Right lobe of liver (tissue), 4 donors: Measurements from ENCODE around the gene S100A16.

Source experiments
- CTCF ChIP-seq, 4 donors: fragments of 200-600 bp in 3 of 4; fragments of 450-650 bp in 1 of 4; IDR thresholded peaks; one replicate each; pipeline versions ENCODE4 v1.5.1 to v1.8.0; 2016 to 2022; ENCODE audit warnings: antibody characterized with exemption in 4 of 4, mild to moderate bottlenecking in 2 of 4
- POLR2A ChIP-seq: fragments of 450-650 bp; IDR thresholded peaks from one replicate; pipeline ENCODE4 v1.6.1; 2017; ENCODE audit warnings: antibody characterized with exemption, mild to moderate bottlenecking
- donor health status: DM: no; HTN: no; CAD: no.
- donor health status: DM: no; HTN: no; CAD: no.
- donor health status: DM: no; HTN: yes; CAD: no.

- no peak for TF ChIP-seq POLR2A
- TF ChIP-seq CTCF (IDR thresholded peaks at IDR 0.05), result peak in 1 of 4 donors; percentile 38
Measured at GRCh38 chr1:153627715-153628626, 15.0 kb upstream of the S100A16 start, which contains the start of gene S100A1.
